Hepatocyte (in vitro differentiated cells): ENCODE measurements around the gene ARID4B. TPM values are rescaled to one million over a fixed set of nuclear protein-coding genes. Genes with fewer than 3 reads are reported as not detected.

Experiments used
- DNase-seq: peaks from one replicate; pipeline ENCODE4 v3.0.0-alpha.2; 2016; ENCODE audit warnings: low spot score
- H2AFZ ChIP-seq: fragments of 200-600 bp; sonication (generic); 2 replicates; pipeline ENCODE4 v1.6.0; 2016; ENCODE audit warnings: antibody characterized with exemption, mild to moderate bottlenecking
- H3K27ac ChIP-seq: fragments of 200-600 bp; sonication (generic); 2 replicates; pipeline ENCODE4 v1.5.1; 2016; ENCODE audit warnings: mild to moderate bottlenecking
- H3K27me3 ChIP-seq: fragments of 200-600 bp; sonication (generic); 2 replicates; pipeline ENCODE4 v1.6.1; 2016
- H3K36me3 ChIP-seq: fragments of 200-600 bp; sonication (generic); replicated peaks from 2 replicates; pipeline ENCODE4 v1.5.1; 2016; ENCODE audit warnings: low read depth; ENCODE audit not compliant: insufficient read depth
- H3K4me1 ChIP-seq: fragments of 200-600 bp; sonication (generic); 2 replicates; pipeline ENCODE4 v1.5.1; 2016; ENCODE audit warnings: mild to moderate bottlenecking, moderate library complexity; ENCODE audit not compliant: insufficient read depth
- H3K4me2 ChIP-seq: fragments of 200-600 bp; sonication (generic); 2 replicates; pipeline ENCODE4 v1.6.0; 2016
- H3K4me3 ChIP-seq: fragments of 200-600 bp; sonication (generic); 2 replicates; pipeline ENCODE4 v1.5.1; 2016; ENCODE audit warnings: mild to moderate bottlenecking
- H3K79me2 ChIP-seq: fragments of 200-600 bp; sonication (generic); 2 replicates; pipeline ENCODE4 v1.6.0; 2017; ENCODE audit warnings: mild to moderate bottlenecking
- H3K9me2 ChIP-seq: fragments of 200-600 bp; sonication (generic); replicated peaks from 2 replicates; pipeline ENCODE4 v1.6.0; 2017; ENCODE audit warnings: mild to moderate bottlenecking; ENCODE audit not compliant: insufficient read depth
- H3K9me3 ChIP-seq: fragments of 200-600 bp; sonication (generic); 2 replicates; pipeline ENCODE4 v1.5.1; 2016; ENCODE audit warnings: low read depth, mild to moderate bottlenecking
- H4K20me1 ChIP-seq: fragments of 200-600 bp; sonication (generic); 2 replicates; pipeline ENCODE4 v1.6.0; 2016; ENCODE audit warnings: mild to moderate bottlenecking; ENCODE audit not compliant: insufficient read depth, poor library complexity, severe bottlenecking
- CTCF ChIP-seq: fragments of 200-600 bp; sonication (generic); IDR thresholded peaks from 2 replicates; pipeline ENCODE4 v1.5.1; 2016; ENCODE audit warnings: antibody characterized with exemption, mild to moderate bottlenecking; ENCODE audit not compliant: poor library complexity
- EZH2 ChIP-seq: fragments of 200-600 bp; sonication (generic); IDR thresholded peaks from 2 replicates; pipeline ENCODE4 v1.6.1; 2016; ENCODE audit warnings: antibody characterized with exemption, mild to moderate bottlenecking, borderline replicate concordance
- EZH2phosphoT487 ChIP-seq: fragments of 200-600 bp; sonication (generic); IDR thresholded peaks from one replicate; pipeline ENCODE4 v1.6.1; 2018; ENCODE audit warnings: antibody characterized with exemption, mild to moderate bottlenecking, low read depth, moderate library complexity; ENCODE audit not compliant: unreplicated experiment, severe bottlenecking
- WGBS: methylation state at CpG from one replicate; pipeline ENCODE4 v1.1.6; 2016; ENCODE audit warnings: low lambda C conversion rate; ENCODE audit errors: missing lambda C conversion rate; 5-methylcytosine and 5-hydroxymethylcytosine counted together
- polyA plus RNA-seq: library from polyadenylated mRNA; unstranded; fragments of >200 nt; fragmentation: Nextera tagmentation; extraction: Ambion mirVana; gene quantifications from 2 replicates; pipeline ENCODE4 v1.2.1, GENCODE V29; 2016
- total RNA-seq: library from RNA; depleted of rRNA; stranded (reverse); fragments of >200 nt; gene quantifications from 2 replicates; pipeline ENCODE4 v1.2.3, GENCODE V29; 2014

The ARID4B gene
- total and polyA plus RNA-seq, 2 experiments from 2014 or later: 29.4 to 35.0 TPM

- Histone ChIP-seq H3K9me2 (no peaks in the 10 kb centered on the region), H3K4me2 (peak overlapping the region; percentile 86), H2AFZ (no peak overlapping the region), H3K4me3 (peak overlapping the region; percentile 3), H3K27ac (peak overlapping the region; percentile 89), H3K36me3 (no peaks in the 10 kb centered on the region), H4K20me1 (peaks cover 50% of the 10 kb centered on the region), H3K27me3 (no peaks in the 10 kb centered on the region), H3K4me1 (peaks cover 23% of the 10 kb centered on the region), H3K9me3 (no peaks in the 10 kb centered on the region), H3K79me2 (peaks cover 82% of the 10 kb centered on the region)
- DNase-seq: no peak
- 89% methylated on average over 5 of the region's 5 CpGs for WGBS
- TF ChIP-seq EZH2 (no peak), EZH2phosphoT487 (no peak), CTCF (no peak)
Measured at GRCh38 chr1:235330918-235331285, 2.9 kb upstream of the ARID4B start.

DNA sequence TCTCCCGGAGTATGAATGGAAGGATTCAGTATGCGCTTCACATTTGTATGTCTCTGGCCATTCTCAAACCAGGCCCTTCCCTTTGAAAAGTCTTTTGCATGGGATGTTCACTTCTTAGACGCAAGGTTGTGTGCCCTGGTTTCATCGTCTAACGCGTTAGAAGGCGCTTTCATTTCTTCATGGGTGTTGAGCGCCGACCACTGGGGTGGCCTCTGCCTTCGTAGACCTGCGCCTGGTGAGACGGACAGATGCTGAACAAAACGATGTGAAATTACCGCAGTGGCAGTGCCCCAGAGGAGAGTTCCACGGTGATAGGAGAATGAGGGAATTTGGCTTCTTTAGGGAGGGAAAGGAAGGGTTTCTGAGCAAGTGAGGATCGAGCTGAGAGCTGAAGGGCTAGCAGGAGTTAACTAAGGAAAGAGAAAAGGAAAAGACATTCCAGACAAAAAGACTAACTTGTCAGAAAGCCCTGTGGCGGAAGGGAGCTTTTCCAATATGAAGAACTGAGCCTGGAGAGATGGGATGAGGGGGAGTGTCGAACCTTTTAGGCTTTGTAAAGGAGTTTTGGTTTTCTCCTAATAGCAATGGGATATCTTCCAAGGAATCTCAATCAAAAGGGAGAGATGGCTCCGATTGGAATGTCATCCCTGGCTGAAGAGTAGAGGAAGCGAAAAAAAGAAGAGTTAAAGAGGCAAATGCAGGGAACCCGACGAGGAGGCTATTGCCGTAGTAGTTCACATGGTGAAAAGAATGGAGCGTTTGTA is 1.3 kb upstream of the ARID4B start:
- H3K27ac ChIP-seq: peak overlapping the region; percentile 89
- no peaks in the 10 kb centered on the region for H3K27me3 ChIP-seq
- peak; percentile 64 for DNase-seq
- TF ChIP-seq CTCF: peak; percentile 32
- no peak for TF ChIP-seq EZH2phosphoT487
- peak; percentile 32 for TF ChIP-seq EZH2
- peak overlapping the region; percentile 45 for H2AFZ ChIP-seq
- H3K4me1 ChIP-seq: peaks cover 38% of the 10 kb centered on the region
- peak overlapping the region; percentile 86 for H3K4me2 ChIP-seq
- peak overlapping the region; percentile 83 for H3K4me3 ChIP-seq
- no peaks in the 10 kb centered on the region for H3K9me2 ChIP-seq
- H3K79me2 ChIP-seq: peaks cover 82% of the 10 kb centered on the region
- H4K20me1 ChIP-seq: peaks cover 60% of the 10 kb centered on the region
- no peaks in the 10 kb centered on the region for H3K36me3 ChIP-seq
- WGBS: 1% methylated on average over 24 of the region's 24 CpGs
- no peaks in the 10 kb centered on the region for H3K9me3 ChIP-seq

DNA sequence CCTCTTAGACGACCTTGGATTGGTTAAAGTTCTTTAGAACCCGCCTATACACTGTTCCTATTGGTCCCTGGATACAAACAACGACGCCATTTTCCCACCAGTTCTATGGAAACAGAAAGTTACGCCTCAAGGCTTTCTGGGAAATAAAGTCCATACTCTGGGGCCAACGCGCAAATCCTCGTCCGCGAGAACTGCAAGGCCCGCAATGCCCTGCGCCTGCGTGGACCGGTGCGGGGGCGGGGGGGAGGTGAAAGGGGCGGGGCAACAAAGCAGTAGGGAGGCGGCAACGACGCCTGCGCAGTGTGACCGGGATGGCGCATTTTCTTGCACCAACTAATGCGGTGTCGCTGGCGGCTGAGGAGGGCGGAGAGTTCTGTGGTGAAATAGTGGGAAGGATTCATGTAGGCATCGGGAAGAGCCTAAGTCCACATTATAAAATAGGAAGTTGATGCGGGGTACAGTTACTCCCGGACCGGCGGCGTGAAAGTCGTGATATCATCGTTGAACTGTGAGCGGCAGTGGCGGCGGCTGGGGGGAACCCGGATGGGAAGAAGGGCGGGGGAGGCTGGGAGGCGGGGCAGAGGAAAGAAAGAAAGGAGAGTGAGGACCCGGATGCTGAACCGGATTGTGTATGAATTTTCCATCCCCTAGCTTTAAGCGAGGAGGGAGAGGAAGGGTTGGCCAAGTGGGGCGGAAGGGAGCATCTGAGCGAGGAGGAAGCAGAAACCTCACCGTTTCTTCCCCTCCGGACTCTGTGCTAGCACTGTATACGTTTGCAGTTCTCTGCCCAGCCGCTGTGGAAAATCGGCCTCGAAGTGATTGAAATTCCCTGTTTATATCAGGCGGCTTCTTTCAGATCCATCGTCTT is 526 bp upstream of the ARID4B start, which contains the start of gene GGPS1:
TSS of gene GGPS1 (plus strand) at position 300 of the 868 bp plus-strand sequence. CDS start 6,695 bp downstream, outside the sequence.
- peaks cover 38% of the 10 kb centered on the region for H3K4me1 ChIP-seq
- peak within 1 kb of the TSS; percentile 83 for H3K4me3 ChIP-seq
- no peaks in the 10 kb centered on the region for H3K9me3 ChIP-seq
- no peaks in the 10 kb centered on the region for H3K36me3 ChIP-seq
- TF ChIP-seq CTCF (no peak), EZH2phosphoT487 (no peak), EZH2 (no peak)
- WGBS: 1% methylated on average over 46 of the region's 54 CpGs
- peak within 1 kb of the TSS; percentile 93 for H3K27ac ChIP-seq
- H2AFZ ChIP-seq: peak within 1 kb of the TSS; percentile 45
- no peaks in the 10 kb centered on the region for H3K27me3 ChIP-seq
- no peaks in the 10 kb centered on the region for H3K9me2 ChIP-seq
- peak; percentile 99 for DNase-seq
- peak within 1 kb of the TSS; percentile 86 for H3K4me2 ChIP-seq
- H4K20me1 ChIP-seq: peaks cover 63% of the 10 kb centered on the region
- H3K79me2 ChIP-seq: peaks cover 82% of the 10 kb centered on the region
